ENCODE results near the gene STRBP.

The STRBP gene

DNA sequence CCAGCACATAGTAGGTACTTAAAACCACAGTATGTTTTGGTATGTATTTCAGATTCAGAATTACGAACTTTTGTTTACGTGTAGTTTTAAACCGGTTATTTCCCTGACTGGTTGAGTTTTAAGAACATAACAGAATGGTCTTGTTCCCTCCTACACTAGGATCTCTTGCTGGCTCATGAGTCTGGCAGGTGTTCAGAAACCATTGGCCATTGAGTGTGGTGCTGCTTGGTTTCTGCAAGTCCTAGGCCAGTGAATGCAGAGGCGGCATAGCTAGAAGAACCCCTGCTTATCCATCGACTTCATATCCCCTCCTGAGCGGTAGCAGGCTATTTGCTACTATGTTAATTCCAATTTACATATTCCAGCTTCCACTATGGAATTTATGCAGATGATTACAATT, 169.3 kb downstream of the STRBP start:
- no peak for DNase-seq (ENCODE audit: low read depth in 2 of 2)

DNA sequence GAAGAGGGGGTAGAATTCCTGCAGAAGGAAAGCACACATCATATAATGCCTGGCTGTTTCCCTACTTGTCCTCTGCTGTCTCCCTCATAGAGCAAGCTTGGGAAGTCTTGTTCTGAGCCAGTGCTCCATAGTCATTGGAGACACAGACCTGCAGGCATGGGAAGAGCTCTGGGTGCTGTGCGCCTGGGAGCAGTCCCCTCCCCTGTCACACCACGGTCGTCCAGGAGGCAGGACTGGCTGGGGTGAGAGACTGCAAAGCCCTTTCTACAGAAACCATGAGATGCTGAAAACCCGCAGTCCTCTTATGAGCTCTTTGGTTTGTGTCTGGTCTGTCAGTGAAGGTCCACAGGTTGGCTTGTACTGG, 170.3 kb downstream of the STRBP start:
- DNase-seq (ENCODE audit: low read depth in 2 of 2): no peak

DNA sequence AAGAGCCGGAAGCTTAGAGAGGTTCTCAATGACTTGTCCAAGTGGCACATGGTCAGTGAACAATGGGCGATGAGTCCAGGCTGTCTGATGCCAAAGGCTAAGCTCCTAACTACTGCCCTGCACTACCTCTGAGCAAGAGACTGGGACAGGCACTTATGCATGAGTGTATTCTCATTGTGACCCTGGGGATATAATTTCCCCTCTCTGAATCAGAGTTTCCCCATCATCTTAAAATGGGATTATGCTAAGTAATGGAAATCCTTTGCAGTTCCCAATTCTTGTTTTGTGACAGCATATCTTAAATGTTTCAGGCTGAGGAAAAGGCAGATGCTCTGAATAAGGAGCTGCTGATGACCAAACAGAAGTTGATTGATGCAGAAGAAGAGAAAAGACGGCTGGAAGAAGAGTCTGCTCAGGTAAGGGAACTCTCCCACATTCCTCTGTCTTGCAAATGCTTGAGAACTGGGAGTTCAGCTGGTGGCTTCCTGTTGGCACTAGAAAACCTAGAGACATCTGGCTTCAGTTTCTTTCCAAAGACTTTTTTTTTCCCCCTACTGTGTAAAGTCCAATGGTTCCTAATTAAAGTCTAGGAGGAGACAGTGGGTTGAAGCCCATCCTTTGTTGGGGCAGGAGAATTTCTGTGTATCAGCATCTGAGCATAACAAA, 170.8 kb downstream of the STRBP start:
- DNase-seq (ENCODE audit: low read depth in 2 of 2): no peak

DNA sequence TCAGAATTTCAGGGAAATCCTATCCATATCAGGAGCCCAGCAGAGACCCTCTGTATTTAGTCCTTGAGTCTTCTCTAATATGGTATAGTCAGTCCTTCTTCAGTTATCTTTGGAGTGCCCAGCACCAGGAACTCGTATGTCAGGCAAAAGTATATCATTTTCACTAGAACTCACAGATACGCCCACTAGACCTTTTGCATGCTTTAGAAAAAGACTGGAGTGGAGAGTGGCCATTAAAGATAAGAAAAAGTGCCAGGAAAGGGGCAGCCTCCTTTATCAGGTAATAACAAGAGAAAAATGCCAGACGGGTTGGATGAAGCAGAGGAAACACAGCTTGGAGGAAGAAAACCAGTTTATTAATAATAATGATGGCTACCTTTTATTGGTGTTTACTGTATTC, 171.4 kb downstream of the STRBP start:
- no peak for DNase-seq (ENCODE audit: low read depth in 2 of 2)

DNA sequence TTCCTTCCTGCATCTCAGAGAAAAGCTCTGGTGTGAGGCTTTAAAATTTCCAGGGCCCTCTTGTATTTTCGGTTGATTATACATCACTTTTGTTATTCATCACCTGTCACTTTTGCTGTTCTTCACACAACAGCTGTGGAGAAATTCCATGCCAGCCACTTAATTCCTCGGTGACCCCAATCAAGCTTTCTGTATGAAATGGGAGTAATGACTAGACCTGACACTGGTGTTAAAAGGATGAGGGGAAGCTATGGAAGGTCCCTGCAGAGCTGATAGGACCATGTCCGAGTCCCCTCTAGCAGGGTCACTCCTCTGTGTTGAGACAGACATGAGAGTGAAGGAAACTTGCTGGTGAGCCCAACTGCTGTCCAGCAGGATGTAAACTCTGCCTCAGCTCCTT, 175.2 kb downstream of the STRBP start:
- DNase-seq (ENCODE audit: low read depth in 2 of 2): no peak

DNA sequence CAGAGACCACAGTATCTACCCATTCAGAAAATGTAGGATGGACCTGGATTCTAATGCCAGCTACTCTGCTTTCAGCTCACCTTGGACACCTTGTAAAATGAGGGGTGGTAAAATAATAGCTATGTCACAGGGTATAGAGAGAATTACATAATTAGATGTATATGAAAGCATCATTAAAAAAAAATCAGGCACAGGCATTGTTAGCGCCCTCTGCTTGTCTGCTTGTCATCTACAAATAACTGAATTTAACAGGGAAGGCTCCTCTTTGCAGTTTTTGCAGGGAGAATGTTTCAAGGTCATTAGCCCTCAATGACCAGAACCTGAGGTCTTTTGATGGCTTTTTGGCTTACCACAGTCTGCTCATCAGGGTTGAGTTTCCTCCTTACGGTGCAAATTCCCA, 176.9 kb downstream of the STRBP start:
- DNase-seq (ENCODE audit: low read depth in 2 of 2): no peak

DNA sequence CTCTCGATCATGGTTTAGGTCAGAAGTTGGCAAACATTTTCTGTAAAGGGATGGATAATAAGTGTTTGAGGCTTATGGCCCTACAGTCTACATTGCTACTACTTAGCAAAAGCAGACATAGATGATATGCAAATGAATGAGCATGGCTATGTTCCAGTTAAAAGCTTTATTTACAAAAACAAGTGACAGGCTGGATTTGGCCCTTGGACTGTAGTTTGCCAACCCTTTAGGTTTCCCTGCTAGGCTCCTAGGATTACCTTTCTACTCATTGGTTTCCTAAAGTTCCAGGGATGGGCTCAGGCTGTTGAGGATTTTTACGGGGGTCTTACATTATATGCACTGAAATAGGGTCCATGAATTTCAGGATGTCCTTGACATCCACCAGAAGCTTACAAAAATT, 177.4 kb downstream of the STRBP start:
- no peak for DNase-seq (ENCODE audit: low read depth in 2 of 2)

DNA sequence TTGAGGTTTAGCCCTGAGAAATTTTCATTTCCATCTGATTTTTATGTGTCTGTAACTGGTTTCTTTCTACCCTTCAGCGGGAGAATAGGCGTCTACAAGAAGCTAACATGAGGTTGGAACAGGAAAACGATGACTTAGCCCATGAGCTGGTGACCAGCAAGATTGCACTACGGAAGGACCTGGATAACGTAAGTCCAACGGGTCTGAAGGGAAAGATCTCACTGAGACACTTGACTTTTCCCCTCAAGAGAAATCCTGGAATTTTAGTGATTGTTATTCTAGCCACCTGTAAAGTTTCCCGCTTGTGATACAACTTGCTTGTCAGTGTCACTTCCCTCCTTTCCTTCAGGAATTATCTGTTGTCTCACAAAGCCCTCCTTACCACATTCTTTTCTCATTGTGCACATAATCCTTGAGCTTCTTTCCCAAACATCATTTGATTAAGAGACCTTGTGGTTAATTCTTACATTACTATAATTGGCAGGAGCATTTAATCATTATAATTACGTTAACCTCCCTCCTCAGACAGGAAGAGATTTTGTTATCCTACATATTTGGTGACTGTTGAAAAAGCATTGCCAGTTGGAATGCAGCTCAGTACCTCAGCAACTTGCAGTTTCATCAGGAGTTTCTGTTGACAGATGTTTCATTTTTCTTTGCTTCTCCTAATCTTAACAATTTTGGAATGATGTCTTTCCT, 178.0 kb downstream of the STRBP start:
- no peak for DNase-seq (ENCODE audit: low read depth in 2 of 2)

DNA sequence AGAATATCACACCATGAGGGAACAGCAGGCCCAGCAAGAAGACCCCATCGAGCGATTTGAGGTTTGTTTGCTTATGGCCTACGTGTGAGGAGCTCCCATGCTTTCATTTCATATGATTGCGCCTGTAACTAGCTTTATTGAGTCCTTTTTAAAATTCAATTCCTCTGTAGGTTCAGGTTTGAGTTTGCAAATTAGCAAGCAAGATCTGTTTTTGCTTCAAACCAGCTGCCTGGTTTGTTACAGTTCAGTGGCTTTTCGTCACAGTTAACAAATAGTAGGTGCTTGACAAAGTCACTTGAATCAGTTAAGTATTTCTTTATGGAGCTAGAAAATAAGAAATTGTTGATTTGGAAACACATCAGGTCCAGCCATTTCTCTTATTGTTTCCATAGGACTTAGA, 178.6 kb downstream of the STRBP start:
- DNase-seq (ENCODE audit: low read depth in 2 of 2): no peak

DNA sequence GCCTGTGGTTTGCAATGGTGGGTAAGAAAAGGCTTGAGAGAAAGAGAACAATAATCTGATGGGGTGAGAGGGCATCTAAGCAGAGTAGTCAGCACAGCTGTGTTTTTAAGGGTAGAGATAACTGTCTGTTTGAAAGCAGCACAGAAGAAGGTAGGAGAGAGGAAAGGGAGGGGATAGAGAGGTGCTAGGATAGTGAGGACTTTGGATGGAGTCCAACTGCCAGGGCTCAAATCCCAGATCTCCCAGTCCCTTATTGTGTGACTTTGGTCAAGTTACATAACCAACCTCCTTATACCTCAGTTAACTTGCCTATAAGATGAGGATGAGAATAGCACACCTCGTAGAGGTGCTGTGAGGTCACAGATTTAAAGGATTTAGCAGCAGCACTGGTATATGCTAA, 179.3 kb downstream of the STRBP start:
- no peak for DNase-seq (ENCODE audit: low read depth in 2 of 2)

DNA sequence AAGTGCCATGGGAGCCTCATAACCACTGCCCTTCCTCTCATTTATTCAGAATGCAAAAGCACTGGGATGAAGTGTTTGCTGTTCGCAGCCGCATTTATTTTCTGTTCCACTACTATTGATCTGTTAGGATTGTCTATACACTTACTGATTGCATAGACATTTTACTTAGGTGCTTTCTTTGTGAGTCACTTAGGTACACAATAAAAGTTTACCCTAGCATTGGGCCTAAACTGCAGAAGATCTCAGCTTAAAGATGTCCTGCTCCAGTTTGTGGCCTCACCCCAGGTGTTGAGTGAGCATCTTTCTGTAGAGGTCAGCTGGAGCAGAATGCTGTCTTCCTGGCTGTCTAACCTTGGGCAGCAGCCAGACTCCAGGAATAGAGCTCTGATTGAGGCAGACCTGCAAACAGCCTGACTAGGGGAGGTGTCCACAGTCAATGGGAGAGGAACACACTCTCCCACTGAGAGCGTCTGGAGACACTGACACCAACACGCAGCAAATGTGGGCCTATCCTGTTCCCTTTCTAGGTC, 181.0 kb downstream of the STRBP start:
- DNase-seq (ENCODE audit: low read depth in 2 of 2): no peak

DNA sequence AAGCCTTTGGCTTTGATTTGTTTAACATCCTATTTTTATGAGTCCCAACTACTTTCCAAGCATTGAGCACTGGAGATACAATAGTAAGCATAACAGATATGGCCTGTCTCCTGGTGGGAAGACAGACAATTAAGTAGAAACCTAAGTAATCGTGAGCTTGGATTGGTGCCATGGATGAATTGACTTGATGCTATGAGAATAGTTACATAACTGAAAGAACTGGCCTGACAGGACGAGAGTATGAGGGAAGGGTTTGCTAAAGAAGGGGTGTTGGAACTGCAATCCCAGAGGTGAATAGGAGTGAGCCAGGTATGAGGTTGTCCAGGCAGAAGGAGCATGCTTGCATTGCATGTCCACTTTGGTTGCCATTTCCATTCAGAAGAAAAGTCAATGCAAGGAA, 182.5 kb downstream of the STRBP start:
- no peak for DNase-seq (ENCODE audit: low read depth in 2 of 2)

DNA sequence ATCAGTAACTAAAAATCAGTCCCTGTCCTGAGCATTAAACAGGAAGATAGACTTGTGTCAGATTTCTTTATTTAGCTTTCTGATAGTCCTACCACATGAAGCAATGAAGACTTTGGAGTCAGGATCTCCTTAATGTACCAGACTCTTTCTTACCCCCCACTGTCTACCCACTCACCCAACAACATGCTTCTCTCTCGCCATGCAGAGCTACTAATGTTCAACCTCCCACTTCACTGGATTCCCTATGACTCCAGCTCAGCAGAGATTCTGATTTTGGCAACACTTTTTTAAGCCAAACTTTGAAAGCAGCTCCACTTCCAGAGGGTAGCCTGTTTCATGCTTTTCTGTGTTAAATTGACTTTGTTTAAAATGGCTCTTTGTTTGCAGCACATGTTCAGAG, 184.1 kb downstream of the STRBP start:
- no peak for DNase-seq (ENCODE audit: low read depth in 2 of 2)

DNA sequence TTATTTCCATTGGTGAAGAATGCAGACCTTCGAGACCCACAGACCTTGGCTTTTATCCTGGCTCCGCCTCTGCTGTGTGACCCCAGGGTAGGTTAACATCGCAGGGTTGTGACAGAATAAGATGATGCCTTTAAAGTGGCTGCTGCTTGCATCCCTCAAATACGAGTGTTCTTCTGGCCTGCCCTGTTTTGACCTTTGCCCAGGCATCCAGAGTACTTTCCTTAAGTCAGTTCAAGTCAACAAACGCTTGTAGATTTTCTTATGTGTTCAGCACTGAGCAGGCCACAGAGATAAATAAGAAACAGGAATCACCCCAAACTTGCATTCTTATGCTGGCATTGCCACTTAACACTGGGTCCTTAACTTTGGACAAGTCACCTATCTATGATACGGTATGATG, 184.7 kb downstream of the STRBP start:
- DNase-seq (ENCODE audit: low read depth in 2 of 2): no peak

DNA sequence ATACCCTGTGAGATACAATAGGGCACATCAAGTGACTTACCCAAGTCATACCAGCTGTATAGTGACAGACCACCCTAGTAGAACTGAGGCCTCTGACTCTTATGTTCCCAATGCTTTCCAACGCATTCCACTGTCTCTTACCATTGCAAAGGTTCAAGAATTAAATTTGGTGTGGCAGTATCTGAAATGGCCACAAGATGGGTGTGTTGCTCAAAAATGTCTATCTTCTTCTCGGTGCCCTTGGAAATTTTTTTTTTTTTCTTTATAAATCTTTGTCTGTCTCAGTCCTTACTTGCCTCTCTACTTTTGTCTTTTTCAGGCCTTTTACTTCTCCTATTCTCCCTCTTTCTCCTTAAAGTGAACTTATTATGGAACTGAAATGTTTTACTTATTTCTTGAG, 186.6 kb downstream of the STRBP start:
- DNase-seq (ENCODE audit: low read depth in 2 of 2): no peak

DNA sequence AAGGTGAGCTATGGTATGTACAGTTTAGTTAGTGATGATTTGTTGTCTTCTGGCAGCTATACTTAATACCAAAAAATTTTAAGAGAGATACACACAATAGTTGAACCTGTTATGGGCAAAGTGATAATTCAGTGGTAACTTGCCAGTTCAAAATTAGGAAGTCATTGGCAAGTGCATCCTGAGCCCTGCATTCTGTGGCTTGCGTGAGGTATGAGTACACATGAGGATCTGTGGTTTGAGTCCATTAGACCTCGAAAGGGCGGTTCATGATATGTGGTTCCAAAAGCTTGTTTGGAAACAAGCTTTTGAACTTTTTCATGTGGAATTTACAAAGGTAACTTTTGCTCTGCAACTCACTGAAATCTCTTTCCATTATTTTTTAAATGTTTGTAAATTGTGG, 187.9 kb downstream of the STRBP start:
- DNase-seq (ENCODE audit: low read depth in 2 of 2): no peak

DNA sequence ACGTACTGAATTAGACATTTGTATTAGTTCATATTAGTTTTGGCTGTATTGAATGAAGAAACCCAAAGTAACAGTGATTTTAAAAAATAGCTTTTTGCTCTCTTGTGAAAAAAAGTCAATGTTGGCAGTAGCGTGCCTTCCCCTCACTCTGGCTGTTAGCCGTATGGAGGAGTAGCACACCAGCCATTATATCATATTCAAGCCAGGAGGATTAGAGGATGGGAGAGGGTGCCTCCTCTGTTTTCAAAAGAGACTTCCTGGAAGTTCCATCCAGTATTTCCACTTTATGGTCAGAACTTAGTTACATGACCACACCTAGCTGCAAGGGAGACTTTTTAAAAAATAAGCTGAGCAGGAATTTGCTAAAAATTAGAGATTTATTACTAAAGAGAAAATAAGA, 193.8 kb downstream of the STRBP start:
- no peak for DNase-seq (ENCODE audit: low read depth in 2 of 2)

DNA sequence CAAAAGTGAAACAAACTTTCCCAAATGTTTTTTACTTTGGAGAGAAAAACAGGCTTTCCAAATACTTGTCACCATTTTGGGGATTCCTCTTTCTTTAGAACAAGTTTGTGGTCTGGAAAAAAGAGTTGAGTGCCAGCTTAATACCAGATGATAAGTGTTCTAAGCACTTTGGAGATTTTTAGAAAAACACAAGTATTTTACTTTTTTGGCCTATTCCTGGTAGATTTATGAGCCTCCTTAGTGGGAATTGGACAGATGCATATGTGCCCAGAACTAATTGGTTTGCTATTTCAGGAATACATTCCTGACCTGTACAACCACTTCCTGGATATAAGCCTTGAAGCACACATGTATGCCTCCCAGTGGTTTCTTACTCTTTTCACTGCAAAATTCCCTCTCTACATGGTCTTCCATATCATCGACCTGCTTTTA, 194.4 kb downstream of the STRBP start:
- no peak for DNase-seq (ENCODE audit: low read depth in 2 of 2)

DNA sequence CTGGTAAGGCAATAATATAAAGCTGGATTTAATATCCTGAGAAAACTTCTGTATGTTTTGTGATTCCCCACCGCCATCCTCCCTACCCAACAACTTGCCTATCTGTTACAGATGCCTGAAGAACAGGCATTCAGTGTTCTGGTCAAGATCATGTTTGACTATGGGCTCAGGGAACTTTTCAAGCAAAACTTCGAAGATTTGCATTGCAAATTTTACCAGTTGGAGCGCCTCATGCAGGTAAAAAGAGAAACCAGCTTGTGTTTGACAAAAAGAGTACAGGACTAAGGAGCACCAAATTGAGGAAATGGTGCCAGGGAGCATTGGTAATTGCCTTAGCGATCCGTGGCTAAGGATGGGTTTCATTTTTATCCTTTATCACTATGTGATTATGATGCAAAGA, 194.9 kb downstream of the STRBP start:
- DNase-seq (ENCODE audit: low read depth in 2 of 2): no peak

DNA sequence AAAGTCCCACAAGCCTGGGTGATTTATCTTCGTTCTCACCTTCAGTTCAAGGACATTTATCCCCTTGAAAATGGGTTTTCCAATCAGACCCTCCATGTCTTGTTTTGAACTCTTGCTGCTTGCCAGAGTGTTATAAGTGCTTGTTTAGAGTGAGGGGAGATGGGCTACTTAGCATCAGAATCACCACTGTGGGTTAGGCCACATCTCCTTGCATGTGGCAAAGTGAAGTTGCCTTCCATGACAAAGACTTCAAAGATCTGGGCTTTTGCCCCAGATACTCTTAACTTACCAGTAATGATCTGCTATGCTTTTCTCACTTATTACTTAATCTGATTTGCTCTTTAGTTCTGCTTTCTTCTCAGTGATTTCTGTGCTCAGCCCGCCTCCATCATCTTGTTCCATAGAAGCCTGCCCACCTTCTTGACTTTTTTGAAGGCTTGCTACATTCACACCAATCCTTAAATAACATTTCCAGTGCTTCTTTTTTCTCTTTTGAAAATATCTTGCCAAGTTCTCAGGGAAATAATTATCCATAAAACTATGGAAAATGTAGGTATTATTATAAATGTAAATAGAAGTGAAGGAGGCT, 195.9 kb downstream of the STRBP start:
- DNase-seq (ENCODE audit: low read depth in 2 of 2): no peak
